Measurements from ENCODE around the gene CACNA1G.

CACNA1G gene

DNA sequence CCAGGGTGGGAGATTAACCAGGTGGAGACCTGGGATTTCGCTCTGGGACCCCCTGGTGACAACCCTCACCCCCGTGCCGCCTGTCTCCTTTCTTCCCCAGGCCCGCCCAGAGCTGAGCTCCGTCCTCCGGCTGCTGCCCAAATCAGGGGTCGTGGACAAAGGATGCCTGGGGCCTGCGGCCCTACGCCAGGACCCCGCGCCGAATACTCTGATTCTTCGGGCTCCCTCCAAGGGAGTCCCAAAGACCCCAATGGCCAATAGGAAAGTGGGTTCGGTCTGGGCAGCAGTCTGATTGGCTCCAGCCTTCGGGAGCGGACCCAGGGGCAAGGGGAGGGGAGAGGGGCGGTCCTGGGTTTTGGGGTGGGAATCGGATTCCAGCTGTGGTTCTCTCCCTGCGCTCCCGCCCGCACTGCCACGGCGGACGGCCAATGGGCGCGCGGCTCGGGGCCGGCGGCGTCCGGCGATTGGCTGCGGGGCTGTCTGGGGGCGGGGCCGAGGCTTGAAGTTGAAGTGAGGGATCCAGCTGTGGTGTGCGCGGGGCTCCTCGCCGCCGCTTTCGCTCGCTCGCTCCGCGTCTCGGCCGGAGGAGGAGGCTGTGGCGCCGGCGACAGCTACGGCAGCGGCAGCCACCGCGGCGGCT, at the start of gene CACNA1G:
TSS of gene CACNA1G (plus strand) at position 531 of the 640 bp plus-strand sequence. CDS start 745 bp downstream, outside the sequence.
- DNase-seq (ENCODE audit: low spot score) = peak; percentile 98

DNA sequence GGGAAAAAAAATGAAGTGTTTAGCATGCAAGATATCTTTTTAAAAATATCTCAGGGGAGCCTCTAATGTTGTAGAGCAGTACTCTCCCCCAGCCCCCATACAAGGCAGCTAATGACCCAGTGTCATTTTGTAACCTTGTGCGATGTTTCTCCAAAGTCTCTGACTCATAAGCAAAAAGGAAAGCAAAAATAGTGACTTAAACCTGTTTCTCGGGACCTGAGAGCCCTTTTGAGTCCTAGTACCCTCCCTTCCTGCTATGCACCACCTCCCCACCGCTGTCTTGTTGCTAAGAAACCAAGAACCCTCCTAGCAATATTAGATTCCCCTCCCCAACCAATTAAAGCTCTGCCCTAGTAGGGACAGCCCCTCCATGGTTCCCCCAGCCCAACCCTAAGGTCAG, 49.5 kb upstream of the CACNA1G start:
- DNase-seq (ENCODE audit: low spot score) = no peak

DNA sequence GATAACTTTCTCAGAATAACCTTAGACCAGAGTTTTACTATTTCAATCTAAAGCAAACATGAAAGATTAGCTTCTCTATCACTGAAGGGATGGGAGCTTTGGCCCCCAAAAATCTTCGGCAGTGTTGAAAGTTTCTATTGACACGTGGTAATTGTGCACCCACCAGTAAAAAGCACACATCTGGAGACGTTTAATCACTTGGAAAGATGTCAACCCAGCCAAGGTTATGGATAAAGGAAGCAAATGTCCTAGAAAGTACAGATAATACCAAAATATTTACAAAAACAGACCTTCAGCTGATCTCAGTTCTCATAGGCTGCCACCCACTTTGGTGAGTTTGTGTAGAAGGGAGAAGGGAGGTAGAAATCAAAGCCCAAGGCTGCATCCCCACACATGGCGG, 47.0 kb upstream of the CACNA1G start:
- DNase-seq (ENCODE audit: low spot score) = no peak

DNA sequence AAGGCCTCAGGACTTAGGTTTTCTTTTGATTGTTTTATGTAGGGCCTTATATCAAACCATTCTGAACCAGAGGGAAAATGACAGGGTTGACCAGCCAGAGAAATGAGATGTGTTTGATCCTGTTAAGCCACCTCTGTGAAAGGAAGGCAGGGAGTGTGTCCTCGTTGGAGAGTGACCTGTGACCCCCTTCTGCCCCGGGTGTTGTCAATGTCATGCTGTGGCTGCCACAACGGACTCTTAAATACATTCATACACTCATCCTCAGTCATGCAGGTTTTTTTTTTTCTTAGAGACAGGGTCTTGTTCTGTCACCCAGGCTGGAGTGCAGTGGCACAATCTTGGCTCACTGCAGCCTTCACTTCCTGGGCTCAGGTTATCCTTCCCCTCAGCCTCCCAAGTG, 46.1 kb upstream of the CACNA1G start:
- no peak for DNase-seq (ENCODE audit: low spot score)

DNA sequence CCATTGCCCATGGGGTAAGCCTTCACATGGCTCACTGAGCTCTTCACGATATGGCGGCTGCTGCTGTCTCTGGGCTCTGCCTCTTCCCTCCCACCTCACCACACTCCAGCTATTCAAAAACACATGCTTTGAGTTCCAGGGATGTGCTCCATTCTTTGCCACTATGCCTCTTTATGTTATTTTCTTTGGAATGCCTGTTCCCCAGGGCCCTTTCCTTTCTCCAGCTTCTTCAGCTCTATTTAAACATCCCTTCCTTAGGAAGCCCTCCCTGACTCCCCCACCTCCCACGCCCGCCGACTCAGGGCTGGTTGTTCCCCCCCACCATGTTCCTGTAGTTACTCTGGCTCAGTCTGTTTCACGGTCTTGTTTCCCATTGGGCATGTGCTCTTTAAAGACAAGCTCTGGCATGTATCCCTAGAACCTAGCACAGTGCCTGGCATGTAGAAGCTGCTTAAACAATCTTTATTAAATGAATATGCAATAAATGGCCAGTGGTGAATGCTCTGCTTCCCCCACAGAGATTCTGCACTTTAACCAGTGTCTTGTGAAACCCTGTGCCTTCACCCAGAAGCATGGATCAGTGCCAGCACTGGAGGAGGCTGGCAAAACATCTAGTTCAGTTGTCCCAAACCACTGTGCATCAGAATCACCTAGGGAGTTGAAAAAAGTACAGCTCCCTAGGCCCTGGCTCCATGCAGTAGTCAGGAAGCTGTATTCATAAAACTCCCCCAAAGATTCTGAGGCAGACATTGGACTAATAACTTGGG, 45.4 kb upstream of the CACNA1G start:
- DNase-seq (ENCODE audit: low spot score) = no peak

DNA sequence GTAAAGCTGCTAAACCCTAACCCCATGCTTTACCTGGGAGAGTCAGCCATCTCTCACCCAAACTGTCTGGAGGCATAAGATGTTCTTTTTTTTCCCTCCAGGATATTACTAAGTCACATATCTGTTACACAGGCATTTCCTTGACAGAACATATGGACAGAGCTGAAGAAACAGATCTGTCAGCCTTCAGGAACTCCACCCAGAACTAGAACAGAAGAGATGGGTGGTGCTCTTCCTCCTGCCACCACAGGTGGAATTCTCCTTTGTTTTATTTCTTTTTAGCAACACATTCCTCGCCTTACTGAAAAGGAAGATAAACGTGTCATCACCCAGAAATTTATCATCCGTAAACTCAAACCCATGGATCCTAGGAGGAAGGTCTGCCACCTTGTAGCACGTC, 43.5 kb upstream of the CACNA1G start:
- DNase-seq (ENCODE audit: low spot score) = no peak

DNA sequence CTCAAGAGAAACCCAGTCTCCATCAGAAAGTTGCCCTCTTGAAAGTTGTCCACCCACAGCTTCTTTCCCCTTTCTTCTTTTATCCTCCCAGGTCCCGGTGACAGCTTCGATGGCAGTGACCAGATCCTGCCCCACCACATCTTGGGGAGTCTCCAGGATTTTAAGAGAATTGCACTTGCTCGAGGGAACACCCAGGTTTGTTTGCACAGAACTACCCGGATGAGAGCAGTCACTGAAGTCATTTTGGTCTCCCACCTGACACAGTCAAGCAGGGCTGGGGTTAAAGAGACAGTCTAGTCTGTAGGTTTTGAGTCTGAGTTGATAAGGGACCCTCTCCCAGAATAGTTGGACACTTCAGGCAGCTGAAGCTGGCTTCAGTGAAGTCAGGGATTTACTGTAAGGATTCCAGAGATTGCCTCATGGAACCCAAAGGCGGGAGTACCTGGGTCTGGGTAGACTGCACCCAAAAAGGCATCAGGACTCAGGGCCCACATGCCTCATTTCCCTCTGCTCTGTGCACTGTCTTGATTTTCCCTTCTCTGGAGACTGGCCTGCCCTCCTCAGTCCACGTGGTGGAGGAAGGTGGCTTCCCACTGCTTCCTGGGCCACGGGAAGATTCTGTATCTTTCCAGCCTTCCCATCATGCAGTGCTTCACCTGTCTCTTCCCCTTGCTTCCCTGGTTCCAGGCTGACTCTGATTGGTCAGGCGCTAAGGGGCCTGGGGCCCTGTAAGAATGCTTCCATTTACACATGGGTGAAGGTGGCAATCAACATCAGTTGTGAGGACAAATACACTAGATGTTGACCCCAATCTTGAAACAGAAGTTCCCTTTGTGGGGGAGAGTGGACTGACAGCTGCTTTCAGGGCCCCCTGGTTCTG, 42.8 kb upstream of the CACNA1G start:
- DNase-seq (ENCODE audit: low spot score) = no peak

DNA sequence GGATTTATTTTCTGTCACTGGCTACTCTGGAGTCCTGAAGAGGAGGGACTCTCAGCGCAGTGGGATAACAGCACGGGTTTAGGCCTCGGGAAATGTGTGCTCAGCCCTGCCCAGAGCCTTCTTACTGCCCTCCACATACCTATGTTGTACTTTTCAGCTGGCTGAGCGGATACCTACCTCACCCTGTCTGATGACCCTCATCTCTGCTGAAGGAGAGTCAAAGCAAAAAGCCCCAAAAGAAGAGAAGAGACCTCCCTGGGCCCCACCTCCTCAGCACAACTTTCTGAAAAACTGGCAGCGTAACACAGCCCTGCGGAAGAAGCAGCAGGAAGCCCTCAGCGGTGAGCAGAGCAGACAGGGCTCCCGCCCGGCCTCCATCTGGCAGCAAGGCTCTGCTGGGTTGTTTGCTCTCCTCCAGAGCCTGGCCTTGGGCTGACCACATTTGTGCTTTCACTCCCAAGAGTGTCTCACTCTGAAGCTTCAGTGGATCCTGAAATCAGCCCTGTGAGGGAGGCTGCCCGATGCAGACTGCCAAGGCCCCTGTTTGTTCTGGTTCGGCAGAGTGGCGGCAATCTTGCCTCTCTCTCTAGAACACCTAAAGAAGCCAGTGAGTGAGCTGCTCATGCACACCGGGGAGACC, 42.0 kb upstream of the CACNA1G start:
- DNase-seq (ENCODE audit: low spot score) = no peak

DNA sequence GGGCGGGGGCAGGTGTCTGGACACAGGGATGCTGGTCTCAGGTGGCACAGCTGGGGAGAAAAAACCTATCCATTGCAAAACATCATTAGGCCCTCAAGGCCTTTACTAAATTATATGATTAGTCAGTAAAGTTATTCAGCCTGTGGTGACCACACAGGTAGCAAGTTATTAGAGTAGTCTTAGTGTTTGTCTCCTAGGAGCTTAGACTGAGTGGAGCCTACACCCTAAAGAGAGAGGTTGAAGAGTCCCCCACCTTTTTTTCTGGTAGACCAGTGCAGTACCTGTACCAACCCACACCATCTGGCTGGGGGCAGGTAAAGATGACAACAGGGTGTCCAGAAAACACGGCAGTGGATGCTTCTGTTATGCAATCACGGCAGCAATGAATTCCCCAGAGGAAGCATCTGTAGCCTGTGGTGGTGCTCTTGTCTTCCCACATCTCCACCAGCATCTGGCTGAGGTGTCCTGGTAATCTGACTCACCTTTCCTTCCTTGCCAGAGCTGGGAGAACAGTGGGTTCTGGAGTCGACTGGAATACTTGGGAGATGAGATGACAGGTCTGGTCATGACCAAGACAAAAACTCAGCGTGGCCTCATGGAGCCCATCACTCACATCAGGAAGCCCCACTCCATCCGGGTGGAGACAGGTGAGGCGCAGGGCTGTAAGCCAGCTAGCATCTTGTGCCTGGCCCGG, 41.2 kb upstream of the CACNA1G start:
- no peak for DNase-seq (ENCODE audit: low spot score)

DNA sequence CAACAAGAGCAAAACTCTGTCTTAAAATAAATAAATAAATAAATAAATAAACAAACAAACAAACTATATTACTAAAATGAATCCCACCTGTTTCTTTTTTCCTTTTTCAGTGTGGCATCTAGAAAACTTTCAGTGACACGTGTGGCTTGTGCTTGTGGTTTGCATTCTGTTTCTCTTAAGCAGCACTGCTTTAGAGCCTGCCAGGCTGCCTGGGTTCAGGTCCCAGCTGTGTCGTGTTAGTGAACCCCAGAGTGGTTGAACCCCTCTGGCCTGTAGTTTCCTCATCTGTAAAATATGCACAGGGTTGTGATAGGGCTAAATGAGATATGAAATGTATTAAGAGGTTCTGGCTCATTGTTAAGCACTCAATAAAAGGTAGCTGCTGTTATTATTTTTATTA, 40.0 kb upstream of the CACNA1G start:
- no peak for DNase-seq (ENCODE audit: low spot score)

DNA sequence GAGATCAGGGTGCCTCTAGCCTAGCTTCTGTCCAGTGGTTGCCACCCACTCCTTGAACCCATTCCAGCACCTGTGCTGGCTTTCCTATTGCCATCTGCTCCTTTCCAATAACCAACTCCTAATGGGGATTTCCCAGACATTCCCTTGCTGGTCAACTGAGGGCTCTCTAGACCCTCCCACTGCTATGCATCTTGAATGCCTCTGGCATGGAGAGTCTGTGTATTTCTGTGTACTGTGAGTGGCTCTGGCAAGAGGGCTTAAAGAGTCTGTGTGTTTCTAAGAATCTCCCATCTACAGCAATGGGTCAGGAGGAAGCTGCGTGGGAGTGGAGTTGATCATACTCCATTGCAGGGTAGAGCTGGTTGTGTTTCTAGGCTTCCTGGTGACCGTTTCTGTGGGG, 39.0 kb upstream of the CACNA1G start:
- no peak for DNase-seq (ENCODE audit: low spot score)

DNA sequence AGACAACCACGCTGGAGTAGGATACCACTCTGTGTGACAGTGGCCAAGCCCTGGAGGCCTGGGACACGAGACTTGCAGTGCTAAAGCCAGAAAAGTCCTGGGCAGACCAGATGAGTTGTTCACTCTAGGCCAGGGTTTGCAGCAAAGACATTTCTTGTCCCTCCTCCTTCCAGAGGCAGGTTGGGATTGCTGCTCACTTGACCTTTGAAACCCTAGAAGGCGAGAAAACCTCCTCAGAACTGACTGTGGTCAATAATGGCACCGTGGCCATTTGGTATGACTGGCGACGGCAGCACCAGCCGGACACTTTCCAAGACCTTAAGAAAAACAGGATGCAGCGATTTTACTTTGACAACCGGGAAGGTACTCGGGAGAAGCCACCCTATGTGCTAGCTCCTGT, 37.7 kb upstream of the CACNA1G start:
- DNase-seq (ENCODE audit: low spot score) = no peak

DNA sequence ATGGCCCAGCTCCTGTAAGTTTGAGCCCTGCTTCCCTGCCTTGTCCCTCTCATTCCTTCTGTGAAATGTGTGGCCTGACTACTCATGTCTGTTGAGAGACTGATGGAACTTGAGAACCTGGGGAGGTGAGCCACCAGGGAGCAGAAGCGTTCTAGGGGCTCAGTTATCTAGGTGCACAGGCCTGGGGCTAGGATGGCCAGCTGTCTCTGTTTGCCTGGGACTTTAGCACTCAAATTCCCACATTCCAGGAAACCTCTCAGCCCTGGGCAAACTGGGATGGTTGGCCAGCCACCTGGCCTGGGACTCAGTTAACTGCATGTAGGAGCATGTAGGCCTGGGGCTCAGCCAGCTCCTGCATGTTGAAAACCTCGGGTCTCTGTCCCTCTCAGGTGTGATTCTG, 37.3 kb upstream of the CACNA1G start:
- no peak for DNase-seq (ENCODE audit: low spot score)

DNA sequence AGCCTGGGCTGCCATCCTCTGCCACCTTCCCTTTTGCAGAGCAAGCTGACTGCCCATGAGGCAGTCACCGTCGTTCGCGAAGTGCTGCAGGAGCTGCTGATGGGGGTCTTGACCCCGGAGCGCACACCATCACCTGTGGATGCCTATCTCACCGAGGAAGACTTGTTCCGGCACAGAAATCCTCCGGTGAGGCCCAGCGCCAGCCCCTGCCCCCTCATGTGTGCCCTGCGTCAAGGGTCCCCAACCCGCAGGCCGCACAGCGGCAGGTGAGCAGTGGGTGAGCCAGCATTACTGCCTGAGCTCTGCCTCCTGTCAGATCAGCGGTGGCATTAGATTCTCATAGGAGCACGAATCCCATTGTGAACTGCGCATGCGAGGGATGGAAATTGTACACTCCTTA, 35.7 kb upstream of the CACNA1G start:
- no peak for DNase-seq (ENCODE audit: low spot score)

DNA sequence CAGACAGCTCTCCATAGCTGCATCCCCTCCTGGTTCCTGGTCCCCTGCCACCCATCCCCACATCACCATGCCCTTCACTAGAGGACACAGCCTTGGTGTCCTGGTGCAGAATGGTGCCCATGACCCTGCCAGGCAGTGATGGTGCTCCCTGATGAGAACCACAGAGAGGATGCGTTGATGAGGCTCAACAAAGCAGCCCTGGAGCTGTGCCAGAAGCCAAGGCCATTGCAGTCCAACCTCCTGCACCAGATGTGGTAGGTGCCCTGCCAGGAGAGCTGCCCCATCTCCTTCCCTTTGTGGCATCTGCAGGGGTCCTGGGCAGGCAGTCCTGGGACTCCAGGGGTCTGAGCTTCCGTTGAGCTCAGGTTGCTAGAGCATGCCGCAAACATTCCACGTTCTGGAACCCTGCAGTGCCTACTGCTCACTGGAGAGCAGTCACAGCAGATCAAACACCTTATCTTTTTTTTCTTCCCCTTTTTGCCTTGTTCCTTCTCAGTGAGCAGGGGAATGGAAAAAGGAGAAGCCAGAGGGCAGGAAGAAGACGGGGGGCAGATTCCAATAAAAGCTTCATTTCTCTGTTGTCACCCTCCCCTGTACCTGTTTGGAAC, 33.3 kb upstream of the CACNA1G start:
- no peak for DNase-seq (ENCODE audit: low spot score)

DNA sequence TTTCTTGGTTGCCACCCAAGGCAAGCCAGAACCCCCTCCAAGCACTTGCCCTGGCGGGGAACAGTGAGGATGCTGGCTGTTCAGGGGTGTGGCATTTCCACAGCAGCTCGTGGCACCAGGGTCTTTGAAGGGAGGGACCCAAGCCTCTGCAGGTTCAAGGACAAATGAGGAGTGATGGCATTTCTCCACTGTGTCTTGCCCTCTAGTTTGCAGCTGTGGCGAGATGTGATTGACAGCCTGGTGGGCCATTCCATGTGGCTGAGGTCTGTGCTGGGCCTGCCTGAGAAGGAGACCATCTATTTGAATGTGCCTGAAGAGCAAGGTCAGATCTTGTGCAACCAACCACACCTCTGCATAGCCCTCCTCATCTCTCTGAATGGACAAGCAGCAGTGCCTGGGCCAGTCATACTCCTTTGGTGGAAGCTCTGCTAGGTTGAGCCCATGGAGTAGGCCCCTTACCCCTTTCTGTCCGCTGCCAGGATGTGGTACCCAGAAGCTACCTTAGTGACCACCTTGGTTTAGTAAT, 32.5 kb upstream of the CACNA1G start:
- no peak for DNase-seq (ENCODE audit: low spot score)

DNA sequence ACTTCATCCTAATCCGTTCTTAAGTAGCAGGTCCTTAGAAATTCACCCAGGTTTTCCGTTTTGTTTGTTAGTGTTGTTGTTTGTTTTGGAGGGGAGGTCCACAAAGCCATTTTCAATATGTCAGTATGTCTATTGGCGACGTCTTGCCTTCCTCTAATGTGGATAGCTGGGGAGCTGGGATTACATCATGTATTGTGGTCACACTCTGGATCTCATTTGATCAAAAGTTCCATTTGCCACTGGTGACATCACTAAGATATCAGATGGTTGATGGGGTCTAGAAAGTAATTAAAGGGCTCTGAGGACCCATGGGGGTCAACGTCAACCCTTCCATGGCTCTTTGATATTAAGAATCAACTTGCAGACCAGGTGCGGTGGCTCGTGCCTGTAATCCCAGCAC, 30.7 kb upstream of the CACNA1G start:
- DNase-seq (ENCODE audit: low spot score) = no peak

DNA sequence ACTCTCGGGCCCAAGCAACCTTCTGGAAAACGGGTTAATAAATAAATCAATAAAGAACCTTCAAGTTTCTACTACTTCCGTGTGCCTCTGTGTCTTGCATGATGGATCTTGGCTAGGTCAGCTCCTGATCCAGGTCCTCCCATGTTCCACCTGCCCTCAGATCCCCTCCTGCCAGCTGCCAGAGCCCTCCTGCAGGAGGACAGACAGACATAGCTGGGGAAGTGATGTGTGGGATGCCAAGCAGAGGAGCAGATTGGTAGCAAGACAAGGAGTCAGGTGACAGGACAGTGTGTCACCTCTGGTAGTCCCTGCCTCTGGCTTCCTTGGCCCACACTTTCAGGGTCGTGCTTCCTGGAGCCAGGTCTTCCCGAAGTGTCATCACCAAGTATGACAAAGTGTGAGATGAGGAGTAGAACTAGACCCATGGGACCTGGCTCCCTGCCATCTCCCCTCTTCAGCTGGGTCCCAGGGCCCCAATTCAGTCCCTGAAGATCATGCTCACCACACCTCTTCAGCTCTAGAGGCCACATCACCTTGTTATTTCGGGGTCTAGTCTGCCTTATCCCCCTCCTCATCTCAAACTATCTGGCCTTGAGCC, 29.0 kb upstream of the CACNA1G start:
- DNase-seq (ENCODE audit: low spot score) = no peak

DNA sequence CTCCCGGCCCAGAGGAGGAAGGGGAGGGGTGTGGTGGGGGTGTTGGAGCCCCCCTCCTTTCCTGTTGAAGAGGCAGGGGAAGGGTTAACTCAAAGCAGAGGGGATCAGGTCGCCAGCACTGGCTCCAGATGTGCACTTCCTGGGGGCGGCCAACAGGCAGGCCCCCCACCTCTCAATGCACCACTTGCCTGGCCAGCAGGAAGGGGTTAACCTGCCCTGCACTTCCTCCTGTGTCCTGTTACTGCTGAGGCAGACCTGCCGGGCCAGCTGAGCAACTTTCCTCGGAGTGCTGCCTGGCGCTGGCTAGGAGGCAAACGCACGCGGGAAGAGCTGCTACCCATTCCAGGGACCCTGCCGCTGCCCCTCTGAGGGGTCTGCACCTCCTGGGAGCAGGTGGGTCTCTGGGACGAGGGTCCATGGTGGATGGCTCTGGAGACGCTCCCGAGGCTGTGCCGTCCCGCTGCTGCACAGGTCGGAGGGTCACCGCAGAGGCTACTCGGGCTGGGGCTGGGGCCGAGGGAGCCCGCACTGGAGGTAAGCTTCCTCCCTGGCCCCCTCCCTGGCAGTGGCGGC, 28.0 kb upstream of the CACNA1G start, which contains the start of gene EPN3:
TSS of gene EPN3 (plus strand) at position 284 of the 573 bp plus-strand sequence. CDS start 3,822 bp downstream, outside the sequence.
- peak; percentile 76 for DNase-seq (ENCODE audit: low spot score)

DNA sequence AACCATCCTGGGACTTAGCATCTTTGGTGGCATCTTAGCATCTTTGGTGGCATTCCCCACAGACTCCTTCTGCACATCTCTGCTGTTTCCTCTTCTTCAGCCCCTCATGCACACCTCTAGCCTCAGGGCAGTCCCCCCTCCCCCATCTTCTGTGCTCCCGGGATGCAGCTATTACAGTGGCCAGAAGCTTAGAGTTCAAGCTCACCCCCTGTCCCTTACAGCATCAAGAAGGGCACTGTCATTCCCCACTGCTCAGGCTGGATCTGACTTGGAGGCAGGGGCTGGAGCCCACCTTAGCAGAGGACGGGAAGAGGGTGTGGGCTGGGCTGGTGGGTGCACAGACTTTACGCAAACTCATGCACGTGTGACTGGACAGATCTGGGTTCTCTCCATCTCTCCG, 27.3 kb upstream of the CACNA1G start:
- DNase-seq (ENCODE audit: low spot score) = no peak

Data from HuH-7.5 (cell line).